ENCODE measurements around the gene TRAF1. TPM values are rescaled to one million over a fixed set of nuclear protein-coding genes. Genes with fewer than 3 reads are reported as not detected.

Gene TRAF1
- total RNA-seq, 4 donors from 2014 or later, result 3.0 to 9.0 (median 6.1) TPM

- no peak for ATAC-seq (ENCODE audit: low FRiP score)
- DNase-seq (ENCODE audit: low spot score), result no peak
- TF ChIP-seq, protein P1, sequence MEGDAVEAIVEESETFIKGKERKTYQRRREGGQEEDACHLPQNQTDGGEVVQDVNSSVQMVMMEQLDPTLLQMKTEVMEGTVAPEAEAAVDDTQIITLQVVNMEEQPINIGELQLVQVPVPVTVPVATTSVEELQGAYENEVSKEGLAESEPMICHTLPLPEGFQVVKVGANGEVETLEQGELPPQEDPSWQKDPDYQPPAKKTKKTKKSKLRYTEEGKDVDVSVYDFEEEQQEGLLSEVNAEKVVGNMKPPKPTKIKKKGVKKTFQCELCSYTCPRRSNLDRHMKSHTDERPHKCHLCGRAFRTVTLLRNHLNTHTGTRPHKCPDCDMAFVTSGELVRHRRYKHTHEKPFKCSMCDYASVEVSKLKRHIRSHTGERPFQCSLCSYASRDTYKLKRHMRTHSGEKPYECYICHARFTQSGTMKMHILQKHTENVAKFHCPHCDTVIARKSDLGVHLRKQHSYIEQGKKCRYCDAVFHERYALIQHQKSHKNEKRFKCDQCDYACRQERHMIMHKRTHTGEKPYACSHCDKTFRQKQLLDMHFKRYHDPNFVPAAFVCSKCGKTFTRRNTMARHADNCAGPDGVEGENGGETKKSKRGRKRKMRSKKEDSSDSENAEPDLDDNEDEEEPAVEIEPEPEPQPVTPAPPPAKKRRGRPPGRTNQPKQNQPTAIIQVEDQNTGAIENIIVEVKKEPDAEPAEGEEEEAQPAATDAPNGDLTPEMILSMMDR (IDR thresholded peaks at IDR 0.05), result no peak
Observed at GRCh38 chr9:120854596-120855327, 71.8 kb downstream of the TRAF1 start.

GRCh38 chr9:120853198-120853597, 73.4 kb downstream of the TRAF1 start:
- no peak for ATAC-seq (ENCODE audit: low FRiP score)

More at GRCh38 chr9:120853198-120853597, 73.4 kb downstream of the TRAF1 start:
- TF ChIP-seq, protein P1 (IDR thresholded peaks at IDR 0.05), result no peak
- no peak for DNase-seq (ENCODE audit: low spot score)

Other genes with a start within 250 kb of the TRAF1 start
- gene MEGF9, start 212.3 kb downstream of the TRAF1 start, total RNA-seq, result 10 to 100 TPM; 17.3 to 36.4 (median 27.2) TPM
- gene FBXW2, start 133.4 kb downstream of the TRAF1 start, total RNA-seq, result 10 to 100 TPM; 36.4 to 61.8 (median 42.1) TPM
- gene PSMD5, start 83.9 kb downstream of the TRAF1 start, total RNA-seq, result 10 to 100 TPM; 30.7 to 57.5 (median 36.2) TPM
- 10 to 100 TPM; 16.3 to 31.2 (median 25.3) TPM for gene PHF19, start 49.6 kb downstream of the TRAF1 start, total RNA-seq
- 1 to 10 TPM; 5.2 to 7.2 (median 6.2) TPM for gene C5, start 123.5 kb upstream of the TRAF1 start, total RNA-seq
- 10 to 100 TPM; 16.6 to 24.7 (median 17.8) TPM for gene CNTRL, start 148.2 kb upstream of the TRAF1 start, total RNA-seq